Lung microvascular endothelial cell (primary cell): ENCODE results near the gene TTYH2. TPM values are rescaled to one million over a fixed set of nuclear protein-coding genes. Genes with fewer than 3 reads are reported as not detected.
"Not testable (repeated sequence)": the region's sequence is repeated elsewhere in the genome, so short reads cannot be mapped to it uniquely, and the experiment has no call there.

Source experiments
- DNase-seq, 2 donors: peaks; one replicate each; pipeline versions ENCODE4 v3.0.0 to v3.0.0-alpha.2; 2010; ENCODE audit warnings: low read depth in 2 of 2
- total RNA-seq: library from RNA; depleted of rRNA; stranded (reverse); fragments of >200 nt; gene quantifications from 2 replicates; pipeline ENCODE4 v1.2.1, GENCODE V29; 2014

Gene TTYH2
- total RNA-seq, result 0.40 and 0.44 TPM in 2 replicates

- peak; percentile 73 to 78 for DNase-seq
Observed at GRCh38 chr17:74212913-74213791, at the start of gene TTYH2. TTYH2 (plus strand) TSS chr17:74213571; CDS start chr17:74213588, 17 bp downstream.

GRCh38 chr17:74163836-74164235 lies 49.5 kb upstream of the TTYH2 start:
- DNase-seq, result no peak

GRCh38 chr17:74164446-74165045 lies 48.8 kb upstream of the TTYH2 start:
- DNase-seq, result no peak

GRCh38 chr17:74165797-74166365 lies 47.5 kb upstream of the TTYH2 start:
- DNase-seq, result no peak

- no peak for DNase-seq
Observed at GRCh38 chr17:74170924-74171323, 42.4 kb upstream of the TTYH2 start.

- no peak for DNase-seq
Observed at GRCh38 chr17:74172700-74173099, 40.7 kb upstream of the TTYH2 start.

GRCh38 chr17:74176546-74177001 lies 36.8 kb upstream of the TTYH2 start:
- DNase-seq, result peak; percentile 66 to 72

- no peak for DNase-seq
Observed at GRCh38 chr17:74177018-74177450, 36.3 kb upstream of the TTYH2 start.

GRCh38 chr17:74179576-74179975 lies 33.8 kb upstream of the TTYH2 start:
- DNase-seq, result no peak

GRCh38 chr17:74180336-74180735 lies 33.0 kb upstream of the TTYH2 start:
- DNase-seq, result no peak

GRCh38 chr17:74181341-74181740 lies 32.0 kb upstream of the TTYH2 start:
- no peak for DNase-seq

- no peak for DNase-seq
Observed at GRCh38 chr17:74182041-74182723, 31.2 kb upstream of the TTYH2 start.

GRCh38 chr17:74183411-74183810 lies 30.0 kb upstream of the TTYH2 start:
- no peak for DNase-seq

- no peak for DNase-seq
Observed at GRCh38 chr17:74185571-74186185, 27.7 kb upstream of the TTYH2 start.

GRCh38 chr17:74186498-74186897 lies 26.9 kb upstream of the TTYH2 start:
- no peak for DNase-seq

- no peak for DNase-seq
Observed at GRCh38 chr17:74187761-74188160, 25.6 kb upstream of the TTYH2 start.

- DNase-seq, result not testable (repeated sequence)
Observed at GRCh38 chr17:74188687-74189086, 24.7 kb upstream of the TTYH2 start.

- peak; percentile 60 to 83 for DNase-seq
Observed at GRCh38 chr17:74190154-74190553, 23.2 kb upstream of the TTYH2 start.

GRCh38 chr17:74190807-74191406 lies 22.5 kb upstream of the TTYH2 start:
- DNase-seq, result peak; percentile 33 to 45

GRCh38 chr17:74192950-74193781 lies 20.2 kb upstream of the TTYH2 start:
- no peak for DNase-seq
